HG02840 (cell line): ENCODE results near the gene P2RX4.
"Not testable (repeated sequence)": the region's sequence is repeated elsewhere in the genome, so short reads cannot be mapped to it uniquely, and the experiment has no call there.

Source experiments
- ATAC-seq: cut with Tn5 transposase; IDR thresholded peaks from one replicate; pipeline ENCODE4 v1.9.1; 2021; ENCODE audit warnings: mild to moderate bottlenecking, moderate library complexity, moderate number of reproducible peaks; ENCODE audit not compliant: unreplicated experiment, low FRiP score

The P2RX4 gene, protein sequence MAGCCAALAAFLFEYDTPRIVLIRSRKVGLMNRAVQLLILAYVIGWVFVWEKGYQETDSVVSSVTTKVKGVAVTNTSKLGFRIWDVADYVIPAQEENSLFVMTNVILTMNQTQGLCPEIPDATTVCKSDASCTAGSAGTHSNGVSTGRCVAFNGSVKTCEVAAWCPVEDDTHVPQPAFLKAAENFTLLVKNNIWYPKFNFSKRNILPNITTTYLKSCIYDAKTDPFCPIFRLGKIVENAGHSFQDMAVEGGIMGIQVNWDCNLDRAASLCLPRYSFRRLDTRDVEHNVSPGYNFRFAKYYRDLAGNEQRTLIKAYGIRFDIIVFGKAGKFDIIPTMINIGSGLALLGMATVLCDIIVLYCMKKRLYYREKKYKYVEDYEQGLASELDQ

GRCh38 chr12:121209624-121210572 is at the start of gene P2RX4:
P2RX4 (plus strand) TSS chr12:121210129; CDS start chr12:121210165, 36 bp downstream.
- ATAC-seq, result peak; percentile 83

DNA sequence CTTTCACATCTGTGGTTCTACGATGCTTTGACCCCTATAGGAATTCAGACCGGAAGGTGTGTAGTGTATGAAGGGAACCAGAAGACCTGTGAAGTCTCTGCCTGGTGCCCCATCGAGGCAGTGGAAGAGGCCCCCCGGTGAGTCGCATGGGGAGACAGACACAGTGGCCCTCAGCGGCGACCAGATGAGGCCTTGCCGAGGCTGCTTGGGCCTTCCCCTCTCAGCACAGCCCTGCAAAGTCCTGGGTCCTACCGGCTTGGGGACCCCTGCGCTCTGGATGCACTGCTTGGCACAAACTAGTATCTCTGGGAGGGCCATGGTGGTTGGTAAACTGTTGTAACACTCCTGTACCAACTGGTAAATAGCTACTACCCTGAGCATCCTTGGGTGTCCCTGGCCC is 47.5 kb upstream of the P2RX4 start:
- no peak for ATAC-seq

DNA sequence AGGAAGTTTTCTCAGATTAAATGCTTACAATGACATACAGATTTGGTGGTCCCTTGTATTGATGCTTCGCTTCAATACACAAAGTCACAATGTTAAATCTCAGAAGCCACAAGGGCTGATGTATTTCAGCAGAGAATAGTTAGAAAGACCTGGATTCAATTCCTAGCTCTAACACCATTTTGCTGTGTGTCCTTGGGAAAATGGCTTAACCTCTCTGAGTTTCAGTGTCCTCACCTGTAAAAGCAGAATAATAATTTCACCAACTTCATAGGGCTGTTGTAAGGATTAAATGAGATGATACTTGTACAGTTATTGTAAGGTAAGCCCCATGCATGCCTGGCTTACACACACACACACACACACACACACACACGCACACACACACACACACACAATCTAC is 46.9 kb upstream of the P2RX4 start:
- ATAC-seq, result no peak

GRCh38 chr12:121164839-121165238 is 45.1 kb upstream of the P2RX4 start:
- ATAC-seq, result not testable (repeated sequence)

DNA sequence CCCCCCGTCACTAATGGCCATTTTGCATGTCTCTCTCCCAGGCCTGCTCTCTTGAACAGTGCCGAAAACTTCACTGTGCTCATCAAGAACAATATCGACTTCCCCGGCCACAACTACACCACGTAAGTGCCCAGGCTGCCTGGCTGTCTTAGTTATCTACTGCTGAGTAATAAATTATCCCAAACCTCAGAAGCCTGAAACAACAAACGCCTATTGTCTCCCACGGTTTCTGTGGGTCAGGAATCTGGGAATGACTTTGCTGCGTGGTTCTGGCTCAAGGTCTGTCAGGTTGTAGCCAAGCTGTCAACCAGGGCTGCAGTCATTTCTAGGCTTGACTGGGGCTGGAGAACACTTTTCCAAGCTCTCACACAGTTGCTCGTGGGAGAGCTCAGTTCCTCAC is 44.6 kb upstream of the P2RX4 start:
- no peak for ATAC-seq

DNA sequence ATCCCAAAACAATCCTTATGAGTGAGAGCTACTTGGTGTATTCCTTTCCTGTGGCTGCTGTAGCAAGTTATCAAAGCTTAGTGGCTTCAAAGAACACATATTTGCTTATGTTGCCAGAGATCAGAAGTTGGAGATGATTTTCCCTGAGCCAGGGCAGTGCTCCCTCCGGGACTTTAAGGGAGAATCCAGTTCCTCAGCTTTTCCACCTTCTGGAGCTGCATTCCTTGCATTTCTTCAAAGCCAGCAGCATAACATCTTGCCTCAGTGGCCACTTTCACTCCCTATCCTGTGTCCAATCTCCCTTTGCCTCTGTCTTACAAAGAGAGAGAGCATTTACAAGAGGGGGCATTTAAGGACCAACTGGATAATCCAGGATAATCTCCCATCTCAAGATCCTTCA is 43.6 kb upstream of the P2RX4 start:
- ATAC-seq, result no peak

- no peak for ATAC-seq
These were observed 42.6 kb upstream of the P2RX4 start for GRCh38 chr12:121167232-121167820.

DNA sequence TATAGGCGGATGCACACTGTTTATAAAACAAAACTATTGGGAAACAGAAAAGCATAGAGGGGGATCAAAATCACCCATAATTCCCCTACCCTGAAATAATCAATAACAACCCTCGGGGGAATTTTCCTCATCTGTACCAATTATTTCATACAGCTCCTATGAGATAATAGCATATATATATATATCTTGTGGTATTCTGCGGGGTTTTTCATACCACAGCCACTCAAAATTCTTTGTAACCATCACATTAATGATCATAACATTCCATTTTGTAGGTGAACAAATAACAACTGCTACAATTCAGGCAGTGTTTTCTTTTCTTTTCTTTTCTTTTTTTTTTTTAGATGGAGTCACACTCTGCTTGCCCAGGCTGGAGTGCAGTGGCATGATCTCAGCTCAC is 42.0 kb upstream of the P2RX4 start:
- ATAC-seq, result no peak

DNA sequence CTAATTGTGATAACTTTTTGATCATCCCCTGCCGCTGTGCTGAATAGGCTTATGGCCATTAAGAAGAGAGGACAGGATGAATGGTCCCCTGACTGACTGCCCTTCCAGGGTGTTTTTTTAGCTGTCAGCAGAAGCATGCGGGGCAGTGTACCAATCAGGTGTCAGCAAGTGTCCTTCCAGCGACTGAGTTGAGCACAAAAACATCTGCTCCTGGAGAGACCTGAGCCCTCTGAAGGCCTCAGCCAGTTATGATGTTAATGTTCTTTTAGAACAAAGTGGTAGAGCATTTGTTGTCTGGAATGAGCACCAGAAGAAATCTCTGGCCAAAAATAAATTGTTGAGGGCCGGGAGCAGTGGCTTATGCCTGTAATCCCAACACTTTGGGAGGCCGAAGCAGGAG is 39.8 kb upstream of the P2RX4 start:
- ATAC-seq, result no peak

DNA sequence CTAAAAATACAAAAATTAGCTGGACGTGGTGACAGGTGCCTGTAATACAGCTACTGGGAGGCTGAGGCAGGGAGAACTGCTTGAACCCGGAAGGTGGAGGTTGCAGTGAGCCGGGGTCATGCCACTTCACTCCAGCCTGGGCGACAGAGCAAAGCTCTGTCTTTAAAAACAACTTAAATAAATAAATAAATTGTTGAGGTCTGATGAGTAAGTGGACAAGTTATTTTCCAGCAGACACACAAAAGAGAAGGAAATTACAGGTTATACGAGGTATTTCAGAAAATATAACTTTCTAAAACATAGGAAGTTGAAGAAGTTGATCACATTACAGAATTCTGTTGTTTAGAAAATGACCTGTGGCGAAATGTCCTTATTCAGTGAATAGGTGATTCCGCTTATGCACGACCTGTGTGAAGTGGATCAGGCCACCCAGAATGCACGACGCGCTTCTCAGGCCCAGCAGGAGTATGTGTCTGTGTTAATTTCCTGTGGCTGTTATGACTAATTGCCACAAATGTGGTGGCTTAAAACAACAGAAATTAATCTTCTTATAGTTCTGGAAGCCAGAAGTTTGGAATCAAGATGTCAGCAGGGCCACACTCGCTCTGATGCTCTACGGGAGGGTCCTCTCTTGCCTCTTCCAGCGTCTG is 39.2 kb upstream of the P2RX4 start:
- ATAC-seq, result no peak

GRCh38 chr12:121172145-121172544 is 37.8 kb upstream of the P2RX4 start:
- ATAC-seq, result no peak

GRCh38 chr12:121175383-121176119 is 34.4 kb upstream of the P2RX4 start:
- no peak for ATAC-seq

- no peak for ATAC-seq
These were observed 33.0 kb upstream of the P2RX4 start for GRCh38 chr12:121176826-121177529.

DNA sequence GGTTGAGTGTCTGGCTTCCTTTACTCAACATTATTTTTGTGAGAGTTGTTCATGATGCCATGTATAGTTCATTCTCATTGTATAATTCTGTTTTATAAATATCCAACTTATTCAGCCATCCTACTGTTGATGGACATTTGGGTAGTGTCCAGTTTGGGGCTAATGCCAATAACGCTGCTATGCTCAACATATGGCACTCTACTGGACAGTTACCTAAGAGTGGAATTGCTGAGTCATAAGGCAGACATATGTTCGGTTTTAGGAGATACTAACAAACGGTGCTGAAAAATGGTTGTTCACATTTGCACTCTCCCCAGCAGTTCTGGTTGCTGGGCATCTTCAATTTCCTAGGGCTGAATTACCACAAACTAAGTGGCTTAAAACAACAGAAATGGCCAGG is 28.7 kb upstream of the P2RX4 start:
- no peak for ATAC-seq

DNA sequence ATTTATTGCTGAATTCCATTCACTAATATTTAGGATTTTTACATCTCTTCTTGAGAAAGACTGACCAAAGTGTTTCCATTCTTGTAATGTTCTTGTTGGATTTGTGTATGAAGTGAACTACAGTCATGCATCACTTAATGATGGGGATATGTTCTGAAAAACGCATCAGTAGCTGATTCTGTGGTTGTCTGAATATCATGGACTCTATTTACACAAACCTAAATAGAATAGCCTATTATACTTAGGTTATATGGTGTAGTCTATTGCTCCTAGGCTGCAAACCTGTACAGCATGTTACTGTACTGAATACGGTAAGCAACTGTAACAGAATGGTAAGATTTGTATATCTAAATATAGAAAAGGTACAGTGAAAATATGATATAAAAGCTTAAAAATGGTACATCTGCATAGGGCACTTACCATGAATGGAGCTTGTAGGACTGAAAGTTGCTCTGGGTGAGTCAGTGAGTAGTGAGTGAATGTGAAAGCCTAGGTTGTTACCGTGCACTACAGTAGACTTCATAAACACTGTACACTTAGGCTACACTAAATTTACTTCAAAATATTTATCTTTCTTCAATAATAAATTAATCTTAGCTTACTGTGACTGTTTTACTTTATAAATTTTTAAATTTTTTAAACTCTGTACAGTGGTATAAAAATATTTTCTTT is 27.6 kb upstream of the P2RX4 start:
- no peak for ATAC-seq

GRCh38 chr12:121184425-121184824 is 25.5 kb upstream of the P2RX4 start:
- no peak for ATAC-seq

GRCh38 chr12:121184984-121185889 is 24.7 kb upstream of the P2RX4 start:
- no peak for ATAC-seq

DNA sequence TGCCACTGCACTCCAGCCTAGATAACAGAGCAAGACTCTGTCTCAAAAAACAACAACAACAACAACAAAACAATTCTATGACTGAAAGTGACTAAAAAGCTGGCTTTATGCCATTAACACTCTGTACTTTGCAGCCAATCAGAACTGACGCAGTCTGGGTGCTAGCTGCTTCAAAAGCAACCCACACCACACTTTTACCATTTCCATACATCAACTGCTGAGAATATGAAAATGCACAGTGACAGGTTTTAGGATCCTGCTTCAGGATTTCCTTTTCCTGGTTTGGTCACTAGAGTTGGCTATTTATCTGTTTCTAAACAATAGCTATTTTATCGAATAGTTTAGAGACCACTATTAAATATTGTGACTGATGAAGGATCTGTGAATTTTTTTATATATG is 23.1 kb upstream of the P2RX4 start:
- no peak for ATAC-seq
